HepG2 (cell line): Measurements from ENCODE around the gene KRCC1. TPM values are rescaled to one million over a fixed set of nuclear protein-coding genes. Genes with fewer than 3 reads are reported as not detected.

Experiments
- ATAC-seq: fragments of 200-7000 bp; cut with Tn5 transposase; 3 replicates; pipeline ENCODE4 v1.9.1; 2020; ENCODE audit warnings: mild to moderate bottlenecking, moderate library complexity
- BruUV-seq: library from RNA; stranded (reverse); fragments of 400-500 nt; replicated peaks from 2 replicates; lab custom pipeline; 2021; lab: Mats Ljungman, UMichigan
- CTCF ChIA-PET: fragments of 300-600 bp; formaldehyde crosslinking; extraction: SDS; loops from one replicate; lab custom pipeline; 2021; ENCODE audit warnings: low total read pairs, inconsistent platforms, low intra/inter-chr PET ratio; lab: Yijun Ruan, JAX
- POLR2A ChIA-PET: fragments of 350-600 bp; sonication (Branson Sonifier 250); formaldehyde crosslinking; loops from one replicate; lab custom pipeline; 2020; ENCODE audit warnings: antibody characterized with exemption, inconsistent platforms; lab: Yijun Ruan, JAX
- DNase-seq: peaks from one replicate; pipeline ENCODE4 v3.0.0-alpha.2; 2015; ENCODE audit warnings: low spot score
- FAIRE-seq: peaks from 3 replicates; lab custom pipeline; 2011; peaks lifted over from hg19 to GRCh38; lab: Jason Lieb, UNC
- H2AFZ ChIP-seq: one replicate; pipeline ENCODE4 v1.6.1; 2011; ENCODE audit warnings: low read length, inconsistent platforms
- H3K27ac ChIP-seq: fragments of 300-600 bp; 3 replicates; pipeline ENCODE4 v1.8.0; 2011; ENCODE audit warnings: mixed run types, mild to moderate bottlenecking, mixed read lengths, low read length, inconsistent platforms; ENCODE audit not compliant: insufficient read depth; ENCODE audit errors: extremely low read length
- H3K27me3 ChIP-seq, 2 experiments: fragments of 200-600 bp in 1 of 2; 2 replicates in 1 of 2; 3 replicates in 1 of 2; pipeline versions ENCODE4 v1.6.0 to v1.8.0; 2011; ENCODE audit warnings: low read length in 2 of 2, mild to moderate bottlenecking in 2 of 2, moderate library complexity in 2 of 2, inconsistent platforms in 1 of 2; ENCODE audit not compliant: insufficient read depth in 2 of 2, control insufficient read depth in 1 of 2
- H3K36me3 ChIP-seq, 2 experiments: fragments of 200-600 bp in 1 of 2; replicated peaks in 1 of 2; 2 replicates in 1 of 2; 3 replicates in 1 of 2; pipeline versions ENCODE4 v1.5.1 to v1.8.0; 2011; ENCODE audit warnings: low read length in 2 of 2, inconsistent platforms in 1 of 2; ENCODE audit not compliant: insufficient read depth in 2 of 2, control insufficient read depth in 1 of 2
- H3K4me1 ChIP-seq: 2 replicates; pipeline ENCODE4 v1.5.1; 2012; ENCODE audit warnings: low read length, inconsistent platforms; ENCODE audit not compliant: insufficient read depth
- H3K4me2 ChIP-seq: 2 replicates; pipeline ENCODE4 v1.6.0; 2011; ENCODE audit warnings: low read depth, low read length, inconsistent platforms
- H3K4me3 ChIP-seq, 3 experiments: fragments of 200-600 bp in 1 of 3; sonication (generic), shearing (Covaris generic) in 1 of 3; replicated peaks in 1 of 3; 2 replicates each; pipeline ENCODE4 v1.5.1; 2011 to 2016; ENCODE audit warnings: low read length in 3 of 3, inconsistent platforms in 2 of 3, low read depth in 2 of 3, mild to moderate bottlenecking in 2 of 3, control low read depth in 1 of 3, mixed read lengths in 1 of 3; ENCODE audit not compliant: insufficient read depth in 1 of 3
- H3K79me2 ChIP-seq: one replicate; pipeline ENCODE4 v1.6.1; 2011; ENCODE audit warnings: low read length, inconsistent platforms; ENCODE audit not compliant: insufficient read depth
- H3K9ac ChIP-seq: 2 replicates; pipeline ENCODE4 v1.6.0; 2011; ENCODE audit warnings: mild to moderate bottlenecking, low read depth, low read length, inconsistent platforms; ENCODE audit not compliant: insufficient read depth
- H3K9me3 ChIP-seq: 2 replicates; pipeline ENCODE4 v1.5.1; 2012; ENCODE audit warnings: mild to moderate bottlenecking, low read length
- H4K20me1 ChIP-seq: 2 replicates; pipeline ENCODE4 v1.6.0; 2011; ENCODE audit warnings: inconsistent platforms, mild to moderate bottlenecking, low read length, moderate library complexity; ENCODE audit not compliant: insufficient read depth
- GTF3A ChIP-seq: sonication (generic); formaldehyde crosslinking; conservative IDR thresholded peaks from 2 replicates; pipeline ENCODE4 v1.4.0; 2020; ENCODE audit warnings: mild to moderate bottlenecking, missing genetic modification reagents
- MAFF ChIP-seq: IDR thresholded peaks from 2 replicates; pipeline ENCODE4 v1.6.1; 2011; ENCODE audit warnings: low read depth, low read length, improper control_type of control experiment
- MAFK ChIP-seq, 2 experiments: IDR thresholded peaks in 1 of 2; conservative IDR thresholded peaks in 1 of 2; 2 replicates each; pipeline ENCODE4 v1.6.1; 2011; ENCODE audit warnings: improper control_type of control experiment in 2 of 2, low read length in 2 of 2
- NCOA1 ChIP-seq: sonication (generic); formaldehyde crosslinking; IDR thresholded peaks from 2 replicates; pipeline ENCODE4 v1.9.0; 2021; ENCODE audit warnings: missing genetic modification reagents
- ZMYM3 ChIP-seq: sonication (generic); formaldehyde crosslinking; IDR thresholded peaks from 2 replicates; pipeline ENCODE4 v1.5.1; 2020; ENCODE audit warnings: mild to moderate bottlenecking, missing genetic modification reagents
- ZNF629 ChIP-seq: sonication (generic); formaldehyde crosslinking; conservative IDR thresholded peaks from 2 replicates; pipeline ENCODE4 v1.5.0; 2020; ENCODE audit warnings: missing genetic modification reagents
- WGBS: methylation state at CpG from one replicate; pipeline ENCODE4 v1.1.6; 2017; ENCODE audit warnings: low lambda C conversion rate; 5-methylcytosine and 5-hydroxymethylcytosine counted together
- in situ Hi-C: cut with HindIII; loops from 2 replicates; pipeline ENCODE4 v1.10.0; 2017; ENCODE audit warnings: low pct_unique_long_range_greater_than_20kb; ENCODE audit not compliant: extremely low pct_ligation_motif_present
- intact Hi-C: fragments of 100-400 bp; cut with micrococcal nuclease; formaldehyde crosslinking; loops from one replicate; pipeline ENCODE4 v1.10.0; 2022; ENCODE audit not compliant: unreplicated experiment
- polyA plus RNA-seq, 8 experiments: library from polyadenylated mRNA; depleted of rRNA in 3 of 8; stranded (reverse) in 7 of 8; unstranded in 1 of 8; fragments of >200 nt; fragmentation: Illumina TruSeq in 4 of 8; extraction: Trizol in 4 of 8; gene quantifications; 2 replicates each; pipeline versions ENCODE4 v1.2.1 to v1.2.3, GENCODE V29; 2011 to 2016; ENCODE audit warnings: low read depth in 4 of 8, missing spikeins in 1 of 8, mixed read lengths in 1 of 8; ENCODE audit not compliant: insufficient read depth in 1 of 8
- total RNA-seq, 5 experiments: library from RNA; depleted of rRNA; stranded (reverse); fragments of >200 nt; fragmentation: Illumina TruSeq; extraction: Trizol; gene quantifications; 2 replicates each; pipeline ENCODE4 v1.2.3, GENCODE V29; 2016; ENCODE audit warnings: low read depth in 1 of 5

Gene KRCC1
- total and polyA plus RNA-seq, 2 of the 13 experiments (the other 11 are each of a cell fraction or from before 2014, with no cell fraction given), result 6.5 to 7.7 TPM

- CTCF ChIA-PET, result no interaction called here
- no peak for DNase-seq
- POLR2A ChIA-PET, result no interaction called here
These were observed 42.9 kb upstream of the KRCC1 start for GRCh38 chr2:88098558-88098900.

DNA sequence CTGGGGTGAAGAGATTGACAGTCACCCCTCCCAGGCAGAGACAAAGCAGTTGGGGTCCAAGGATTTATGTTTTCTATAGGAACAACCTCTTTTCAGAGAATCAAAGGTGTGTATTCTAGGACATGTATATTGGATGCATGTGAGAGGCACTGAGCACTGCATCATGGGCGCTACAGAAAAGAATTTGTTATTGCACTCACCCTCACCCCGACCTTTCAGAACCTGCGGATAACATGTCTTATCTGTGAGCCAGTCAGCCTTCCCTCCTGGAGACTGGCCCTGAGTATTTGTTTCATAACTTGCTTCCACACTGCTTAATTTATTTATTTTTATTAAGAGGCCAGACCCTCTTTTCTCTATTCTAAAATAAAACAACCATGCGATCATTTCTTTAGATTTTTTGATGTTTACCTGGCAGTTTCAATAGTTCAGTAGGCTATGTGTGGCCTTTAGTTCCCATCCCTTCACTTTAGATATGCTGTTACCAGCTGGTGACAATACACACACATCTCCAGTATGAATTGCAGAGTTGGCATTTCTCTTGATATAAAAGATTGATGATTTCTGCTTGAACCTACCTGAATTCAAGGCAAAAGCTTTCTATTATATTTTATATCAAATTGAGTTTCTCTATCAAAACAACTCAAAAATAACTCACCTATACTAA is 42.4 kb upstream of the KRCC1 start:
- TF ChIP-seq MAFF (peak; percentile 29; the same call in 1 of the 2 replicates), NCOA1 (CRISPR knock-in tag) (no peak), MAFK (conservative IDR thresholded peaks at IDR 0.05 in 1 of 2, IDR thresholded peaks at IDR 0.05 in 1 of 2; ENCODE audit: low read length in 2 of 2) (peak in 1 of 2 experiments; percentile 63; a peak in 3 of 4 replicates)
- Histone ChIP-seq H2AFZ (no peak overlapping the region), H3K36me3 (no peaks in the 10 kb centered on the region), H3K4me1 (peaks cover 7% of the 10 kb centered on the region), H3K27ac (no peak overlapping the region), H4K20me1 (no peaks in the 10 kb centered on the region), H3K4me2 (no peak overlapping the region), H3K4me3 (no peak overlapping the region), H3K9me3 (no peaks in the 10 kb centered on the region), H3K27me3 (peaks cover 4 to 32% of the 10 kb centered on the region in 2 experiments; a peak in 4 of 5 replicates), H3K79me2 (no peaks in the 10 kb centered on the region), H3K9ac (no peak overlapping the region)
- ChIA-PET POLR2A (no interaction called here), CTCF (interaction anchor here (1.1 kb wide), 1 partner anchor 61 kb away, joined by 3 read pairs; no protein-coding TSS in a partner anchor)
- BruUV-seq, result no TSS peak
- intact Hi-C loops (loop anchor here (2.0 kb wide), 1 partner anchor 63 kb away; no protein-coding TSS in a partner anchor), in situ Hi-C loops (no loop called here)
- ATAC-seq, result no peak
- no peak for DNase-seq
- 47% methylated on average over 4 of the region's 4 CpGs for WGBS
- FAIRE-seq, result no peak

More at GRCh38 chr2:88098558-88098900, 42.9 kb upstream of the KRCC1 start:
- Histone ChIP-seq H4K20me1 (no peaks in the 10 kb centered on the region), H3K4me3 (no peak overlapping the region), H3K4me1 (peaks cover 7% of the 10 kb centered on the region), H3K4me2 (no peak overlapping the region), H2AFZ (no peak overlapping the region), H3K9ac (no peak overlapping the region), H3K9me3 (no peaks in the 10 kb centered on the region), H3K36me3 (no peaks in the 10 kb centered on the region), H3K79me2 (no peaks in the 10 kb centered on the region), H3K27ac (no peak overlapping the region), H3K27me3 (peaks cover 4 to 33% of the 10 kb centered on the region in 2 experiments; a peak in 4 of 5 replicates)
- intact Hi-C loops (no loop called here), in situ Hi-C loops (no loop called here)
- no TSS peak for BruUV-seq
- no peak for FAIRE-seq
- no peak for ATAC-seq
- 0 out of 2 replicates have a peak, but pooled peaks have one; percentile 47 for TF ChIP-seq ZNF629
- TF ChIP-seq ZMYM3 (CRISPR knock-in tag), result no peak
- TF ChIP-seq GTF3A (CRISPR knock-in tag), result no peak
